NB4 (cell line): ENCODE measurements around the gene PGP.

ENCODE experiments used
- CTCF ChIP-seq: IDR thresholded peaks from one replicate; pipeline ENCODE4 v1.5.1; 2012; ENCODE audit warnings: low read depth, low read length
- MAX ChIP-seq: IDR thresholded peaks from 2 replicates; pipeline ENCODE4 v1.6.1; 2011; ENCODE audit warnings: low read depth, low read length
- POLR2A ChIP-seq: IDR thresholded peaks from 2 replicates; pipeline ENCODE4 v1.6.1; 2011; ENCODE audit warnings: mild to moderate bottlenecking; ENCODE audit not compliant: insufficient read length; ENCODE audit errors: extremely low read depth

GRCh38 chr16:2181952-2182351 lies 32.7 kb downstream of the PGP start:
- TF ChIP-seq MAX (no peak), CTCF (no peak), POLR2A (no peak)
